Measurements from ENCODE around the gene SOX5.

SOX5 gene

GRCh38 chr12:23949348-23950209, at the start of gene SOX5:
Gene SOX5, minus strand, starts transcription at chr12:23949670. Its CDS starts 69 bp downstream, at chr12:23949601.
- DNase-seq = peak in 10 of 14 donors; percentile 2 to 38 (median 20)

DNA sequence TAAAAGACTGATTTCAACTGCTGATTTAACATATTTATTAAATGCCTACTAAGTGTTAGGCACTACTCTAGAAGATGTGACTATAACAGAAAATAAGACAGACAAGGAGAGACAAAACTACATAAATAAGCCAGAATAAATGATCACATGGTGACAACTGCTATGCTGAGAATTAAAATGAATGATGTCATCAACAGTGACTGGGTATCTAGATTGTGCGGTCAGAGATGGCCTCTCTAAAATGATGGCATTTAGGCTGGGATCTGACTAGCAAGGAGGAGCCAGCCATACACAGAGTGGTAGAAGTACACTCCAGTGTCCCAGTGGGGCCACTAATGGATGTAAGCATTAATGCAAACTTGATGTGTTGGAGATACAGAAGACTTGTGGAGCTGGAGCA, 37.6 kb upstream of the SOX5 start:
- DNase-seq = no peak

- DNase-seq = no peak
Observed at GRCh38 chr12:23980826-23981225, 31.4 kb upstream of the SOX5 start.

DNA sequence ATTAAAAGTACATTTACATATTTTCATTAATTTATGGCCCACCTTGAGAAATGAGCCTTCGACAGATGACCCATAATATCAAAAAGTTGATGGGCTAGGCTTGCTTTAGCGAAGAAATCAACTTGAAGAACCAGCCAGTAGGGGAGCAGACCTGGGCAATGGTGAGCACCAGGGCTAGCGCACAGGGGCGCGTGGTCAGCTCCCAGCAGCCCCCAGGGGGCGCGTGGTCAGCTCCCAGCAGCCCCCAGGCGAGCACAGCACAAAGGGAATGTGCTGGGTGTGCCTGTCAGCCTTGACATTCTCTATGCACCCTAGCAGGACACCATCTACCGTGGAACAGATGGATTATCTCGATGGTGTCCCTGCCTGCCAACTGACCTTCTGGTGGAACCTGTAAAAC, 15.3 kb upstream of the SOX5 start:
- no peak for DNase-seq

GRCh38 chr12:23959826-23960225, 10.4 kb upstream of the SOX5 start:
- DNase-seq = no peak

- DNase-seq = no peak
Observed at GRCh38 chr12:23954332-23954731, 4.9 kb upstream of the SOX5 start.

DNA sequence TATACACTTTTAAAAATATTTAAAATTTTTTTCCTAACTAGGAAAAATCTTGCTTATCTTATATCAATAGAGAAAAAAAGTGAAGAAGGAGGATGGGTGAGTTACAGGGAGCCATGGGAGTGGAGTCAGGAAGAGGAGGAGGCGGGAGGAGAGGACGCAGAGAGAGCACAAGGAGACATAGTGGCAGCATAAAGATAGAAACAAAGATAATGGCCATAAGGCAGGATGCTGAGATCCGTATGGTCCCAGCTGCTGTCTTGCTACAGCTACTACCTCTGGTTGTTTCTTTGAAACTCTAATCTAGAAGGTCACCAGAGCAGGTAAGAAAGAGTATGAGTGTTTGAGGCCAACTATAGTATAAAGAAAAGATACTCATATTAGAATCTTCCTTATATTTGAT, 2.6 kb upstream of the SOX5 start:
- no peak for DNase-seq

DNA sequence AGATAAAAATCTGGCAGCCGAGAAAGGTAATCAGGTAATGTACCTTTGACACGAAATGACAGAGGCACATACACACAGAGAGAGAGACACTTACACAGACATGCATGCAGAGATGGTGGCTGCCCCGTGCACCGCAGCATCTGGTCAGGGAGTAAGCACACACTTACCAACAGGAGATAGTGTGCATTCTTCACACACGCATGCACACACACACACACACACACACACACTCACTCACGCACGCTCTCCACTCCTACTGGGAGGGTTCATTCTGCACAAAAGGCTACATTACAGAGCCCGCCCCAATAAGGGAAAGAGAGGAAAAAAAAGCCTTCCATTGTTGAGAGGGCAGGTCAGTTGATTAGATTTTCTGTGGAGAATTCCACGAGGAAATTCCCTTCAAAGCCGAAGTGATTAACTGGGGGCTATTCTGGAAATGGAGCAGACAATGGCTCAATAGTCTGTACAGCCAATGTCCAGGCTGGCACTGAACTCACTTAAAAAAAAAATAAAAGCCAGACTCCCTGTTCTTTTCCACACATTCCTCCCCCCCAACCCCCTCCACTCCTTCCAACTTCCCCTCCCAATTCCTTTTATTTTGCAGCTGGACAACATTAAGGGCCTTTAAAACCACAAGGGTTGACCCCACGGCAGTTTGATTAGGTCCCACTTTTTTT, 1.4 kb upstream of the SOX5 start:
- DNase-seq = peak in 4 of 14 donors; percentile 17 to 36 (median 18)

GRCh38 chr12:23950210-23950774, 822 bp upstream of the SOX5 start:
- peak in 4 of 14 donors; percentile 17 to 27 (median 18) for DNase-seq

- DNase-seq = no peak
Observed at GRCh38 chr12:23948291-23948690, 1.2 kb downstream of the SOX5 start.

- DNase-seq = no peak
Observed at GRCh38 chr12:23947395-23947794, 2.1 kb downstream of the SOX5 start.

- DNase-seq = no peak
Observed at GRCh38 chr12:23945249-23945648, 4.2 kb downstream of the SOX5 start.

DNA sequence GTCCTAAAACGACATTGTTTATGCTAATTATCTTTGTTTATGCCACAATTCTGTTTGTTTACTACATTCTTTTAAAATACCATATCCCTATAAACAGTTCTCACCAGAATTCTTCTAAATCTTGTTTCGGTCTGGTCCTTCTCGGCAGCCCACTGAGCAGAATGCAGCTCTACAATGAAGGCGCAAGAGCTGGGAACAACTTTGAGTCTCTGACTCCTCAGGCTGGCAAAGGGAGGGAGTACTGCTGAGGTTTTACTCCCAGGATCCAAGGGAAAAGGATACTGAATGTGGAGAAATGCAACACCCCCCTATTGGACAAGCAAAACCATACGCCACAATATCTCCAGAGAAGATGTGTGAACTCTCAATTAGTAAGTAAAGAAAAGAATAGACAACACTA, 5.4 kb downstream of the SOX5 start:
- DNase-seq = no peak

DNA sequence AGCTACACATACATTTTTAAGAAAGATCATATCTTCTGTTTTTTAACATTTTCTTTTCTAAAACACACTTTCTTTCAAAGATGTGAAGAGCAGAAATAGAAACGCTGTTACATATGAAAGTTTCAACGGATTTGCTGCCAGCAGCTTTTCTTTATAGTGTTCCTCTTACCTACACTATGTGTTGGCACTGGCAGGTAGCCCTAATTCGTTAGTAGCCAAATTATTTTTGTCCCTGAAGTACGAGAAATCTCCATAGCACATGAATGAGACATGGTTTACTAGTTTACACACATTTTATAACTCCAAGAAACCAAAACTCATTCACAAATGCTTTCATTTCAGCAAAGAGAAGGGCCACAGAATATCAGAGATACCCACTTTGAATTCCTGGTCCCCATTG, 6.6 kb downstream of the SOX5 start:
- DNase-seq = no peak

DNA sequence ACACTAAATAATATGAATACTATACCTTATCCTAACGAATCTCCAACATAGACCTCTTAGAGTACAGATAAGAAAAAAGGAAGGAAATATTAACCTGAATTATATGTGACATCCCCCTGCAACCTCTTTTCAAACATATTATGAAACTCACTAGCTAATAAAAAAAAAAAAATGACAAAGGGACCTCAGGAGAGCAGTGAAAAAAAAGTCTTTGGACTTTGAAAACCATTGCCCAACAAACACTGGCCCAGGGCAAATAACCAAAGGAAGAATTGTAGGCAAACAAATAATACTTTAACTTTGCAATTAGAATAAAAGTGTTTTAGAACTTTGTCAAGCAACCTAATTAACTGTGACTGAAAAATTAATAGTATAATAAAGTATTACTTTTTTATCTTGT, 7.7 kb downstream of the SOX5 start:
- DNase-seq = no peak

GRCh38 chr12:23938422-23938821, 11.0 kb downstream of the SOX5 start:
- no peak for DNase-seq

GRCh38 chr12:23931176-23931575, 18.3 kb downstream of the SOX5 start:
- no peak for DNase-seq

- no peak for DNase-seq
Observed at GRCh38 chr12:23930599-23930998, 18.9 kb downstream of the SOX5 start.

DNA sequence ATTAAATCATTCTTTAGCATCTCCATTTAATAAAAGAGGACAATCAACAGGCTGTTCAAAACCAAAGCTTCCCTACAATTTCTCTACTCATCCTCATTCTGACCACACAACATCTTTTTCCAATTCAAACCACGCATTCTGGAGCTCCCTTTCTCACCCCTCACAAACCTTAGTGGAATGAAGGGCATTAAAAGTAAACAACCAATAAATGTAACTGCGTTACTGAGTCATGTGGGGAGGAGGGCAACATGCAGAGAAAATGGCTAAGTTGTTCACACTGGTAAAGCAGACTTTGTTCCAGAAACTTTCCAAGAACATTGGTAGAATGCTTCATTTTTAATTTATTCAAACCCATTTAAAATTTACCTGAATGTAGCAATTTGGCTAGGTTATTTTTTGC, 19.6 kb downstream of the SOX5 start:
- DNase-seq = no peak

DNA sequence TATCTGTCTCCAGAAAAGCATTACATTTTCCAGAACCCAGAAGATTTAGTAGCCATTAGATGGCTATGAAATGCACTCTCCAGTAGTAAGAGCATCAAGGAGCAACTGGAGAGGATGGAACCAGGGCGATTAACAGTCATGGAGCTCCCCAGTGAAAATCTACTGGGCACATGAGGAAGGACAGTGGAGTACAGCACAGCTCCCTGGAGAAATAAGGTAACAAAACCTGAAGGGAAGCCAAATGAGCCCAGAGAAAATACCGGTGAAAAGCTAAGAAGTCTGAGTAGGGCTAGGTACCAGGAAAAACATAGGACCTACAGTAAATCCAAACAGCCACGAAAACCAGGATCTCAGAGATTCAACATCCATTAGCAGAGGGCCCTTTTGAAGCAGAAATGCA, 21.6 kb downstream of the SOX5 start:
- no peak for DNase-seq

DNA sequence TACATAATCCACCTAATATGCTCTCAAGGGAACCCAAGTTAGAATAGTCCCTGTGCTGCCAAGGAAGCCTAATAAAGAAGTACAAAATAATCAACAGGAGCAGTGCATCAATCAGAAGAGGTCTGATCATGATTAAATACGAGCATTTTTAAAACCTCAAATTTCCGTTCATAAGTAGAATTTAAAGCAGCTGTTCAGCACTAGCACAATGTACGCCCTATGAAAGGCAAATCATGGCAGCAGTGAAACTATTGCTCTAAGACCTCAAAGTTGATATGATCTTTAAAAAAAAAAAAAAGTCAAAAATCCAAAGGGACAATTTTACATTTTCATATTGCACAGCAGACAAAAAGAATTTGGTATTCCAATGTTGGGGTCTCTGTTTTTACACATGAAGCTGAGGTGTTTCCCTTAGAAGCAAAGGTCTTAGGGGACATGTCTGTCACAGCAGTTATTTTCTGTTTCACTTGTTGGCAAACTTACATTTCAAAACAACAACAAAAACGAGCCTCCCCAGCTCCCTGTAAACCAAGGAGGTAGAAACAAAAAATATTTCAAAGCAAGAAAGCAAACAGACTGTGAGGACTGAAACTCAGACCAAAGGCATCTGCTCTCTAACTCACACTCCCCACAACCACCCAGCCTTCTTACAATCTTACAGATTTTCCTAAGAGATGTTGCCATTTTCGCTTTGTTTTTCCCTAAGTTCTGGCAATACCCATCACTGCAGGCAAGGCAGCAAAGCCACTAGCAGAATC, 28.2 kb downstream of the SOX5 start:
- DNase-seq = no peak

GRCh38 chr12:23911574-23911973, 37.9 kb downstream of the SOX5 start:
- DNase-seq = no peak

DNA sequence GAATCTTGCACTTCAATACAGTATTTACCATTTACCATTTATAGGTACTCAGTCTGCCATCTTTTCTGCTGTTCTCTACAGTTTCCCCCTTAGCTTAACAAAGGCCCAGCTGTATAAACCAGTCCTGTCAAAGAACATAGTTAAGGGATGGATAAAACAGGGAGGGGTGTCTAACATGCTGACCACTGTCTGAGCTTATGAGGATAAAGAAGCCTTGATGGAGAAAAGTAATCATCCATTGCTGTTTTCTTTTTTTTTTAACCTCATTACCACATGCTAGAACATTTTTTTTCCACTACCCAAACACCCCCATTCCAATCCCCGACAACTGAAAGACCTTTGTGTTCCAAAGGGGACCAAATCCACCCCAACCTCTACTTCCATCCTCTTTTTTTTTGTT, 39.9 kb downstream of the SOX5 start:
- DNase-seq = no peak
